ENCODE results near the gene KRT86.
A peak's percentile ranks its signal among the peaks of the same experiment; 100 is the strongest.
"Not testable (repeated sequence)": the region's sequence is repeated elsewhere in the genome, so short reads cannot be mapped to it uniquely, and the experiment has no call there.

KRT86 gene

GRCh38 chr12:52270541-52271070, 3.8 kb upstream of the KRT86 start:
- DNase-seq, result no peak

GRCh38 chr12:52271158-52271557, 3.3 kb upstream of the KRT86 start:
- no peak for DNase-seq

GRCh38 chr12:52275686-52276085, 1.2 kb downstream of the KRT86 start:
- DNase-seq, result no peak

GRCh38 chr12:52277486-52278245, 3.2 kb downstream of the KRT86 start:
- DNase-seq, result no peak

GRCh38 chr12:52278575-52279421, 4.4 kb downstream of the KRT86 start:
- peak; percentile 41 for DNase-seq

- DNase-seq, result no peak
Observed at GRCh38 chr12:52279422-52280318, 5.2 kb downstream of the KRT86 start.

GRCh38 chr12:52280319-52280795, 5.9 kb downstream of the KRT86 start:
- DNase-seq, result no peak

- DNase-seq, result no peak
Observed at GRCh38 chr12:52280796-52281560, 6.5 kb downstream of the KRT86 start.

- DNase-seq, result no peak
Observed at GRCh38 chr12:52284562-52285171, 10.2 kb downstream of the KRT86 start.

GRCh38 chr12:52285172-52285745, 10.8 kb downstream of the KRT86 start:
- DNase-seq, result no peak

- no peak for DNase-seq
Observed at GRCh38 chr12:52285851-52286530, 11.5 kb downstream of the KRT86 start.

GRCh38 chr12:52286857-52287785, 12.7 kb downstream of the KRT86 start:
- not testable (repeated sequence) for DNase-seq

- DNase-seq, result not testable (repeated sequence)
Observed at GRCh38 chr12:52287816-52288805, 13.7 kb downstream of the KRT86 start.

GRCh38 chr12:52290483-52291134, 16.2 kb downstream of the KRT86 start:
- not testable (repeated sequence) for DNase-seq

GRCh38 chr12:52291267-52291935, 17.0 kb downstream of the KRT86 start, which contains the start of gene KRT81:
TSS of gene KRT81 (minus strand) at chr12:52291534. CDS start at chr12:52291465, 69 bp downstream.
- no peak for DNase-seq

- DNase-seq, result no peak
Observed at GRCh38 chr12:52293926-52294325, 19.5 kb downstream of the KRT86 start.

GRCh38 chr12:52294803-52295202, 20.4 kb downstream of the KRT86 start:
- DNase-seq, result no peak

Data from NCI-H1105 treated with DMSO at 0.1 percent for 48 hours (cell line).